GM12878 (cell line): ENCODE results near the gene KLHL22. TPM values are rescaled to one million over a fixed set of nuclear protein-coding genes. Genes with fewer than 3 reads are reported as not detected.

Experiments
- ATAC-seq: fragments of 200-7000 bp; cut with Tn5 transposase; 3 replicates; pipeline ENCODE4 v1.9.1; 2020; ENCODE audit warnings: mild to moderate bottlenecking, moderate library complexity
- BruUV-seq: library from RNA; stranded (reverse); fragments of 400-500 nt; replicated peaks from 2 replicates; lab custom pipeline; 2021; lab: Mats Ljungman, UMichigan
- CTCF ChIA-PET: fragments of 300-600 bp; sonication (Branson Sonifier 250); formaldehyde crosslinking; extraction: SDS; loops from one replicate; lab custom pipeline; 2021; ENCODE audit warnings: inconsistent platforms; lab: Yijun Ruan, JAX
- POLR2A ChIA-PET: fragments of 350-600 bp; formaldehyde crosslinking; extraction: SDS; loops from one replicate; lab custom pipeline; 2021; ENCODE audit warnings: inconsistent platforms; lab: Charles Lee
- RAD21 ChIA-PET: fragments of 300-600 bp; sonication (Branson Sonifier 250); formaldehyde crosslinking; loops from one replicate; lab custom pipeline; 2023; ENCODE audit warnings: antibody characterized with exemption; ENCODE audit not compliant: unreplicated experiment; lab: Charles Lee
- SMC1A ChIA-PET: fragments of 300-600 bp; sonication (Branson Sonifier 250); formaldehyde crosslinking; loops from one replicate; lab custom pipeline; 2023; ENCODE audit not compliant: unreplicated experiment, uncharacterized antibody; lab: Charles Lee
- DNase-seq: peaks from one replicate; pipeline ENCODE4 v3.0.0-alpha.2; 2011; ENCODE audit warnings: low read depth, low spot score
- FAIRE-seq: peaks from 3 replicates; lab custom pipeline; 2011; peaks lifted over from hg19 to GRCh38; lab: Jason Lieb, UNC
- H2AFZ ChIP-seq: 2 replicates; pipeline ENCODE4 v1.6.0; 2011; ENCODE audit warnings: low read depth, low read length, control low read depth; ENCODE audit not compliant: control insufficient read depth
- H3K27ac ChIP-seq: 2 replicates; pipeline ENCODE4 v1.5.1; 2011; ENCODE audit warnings: control low read depth; ENCODE audit not compliant: control insufficient read depth, insufficient read depth
- H3K27me3 ChIP-seq, 2 experiments: replicated peaks in 1 of 2; 2 replicates each; pipeline versions ENCODE4 v1.6.0 to v1.6.1; 2011; ENCODE audit warnings: low read length in 1 of 2; ENCODE audit not compliant: control insufficient read depth in 2 of 2, insufficient read depth in 2 of 2
- H3K36me3 ChIP-seq, 2 experiments: 2 replicates each; pipeline ENCODE4 v1.5.1; 2011; ENCODE audit warnings: low read length in 1 of 2; ENCODE audit not compliant: control insufficient read depth in 2 of 2, insufficient read depth in 2 of 2
- H3K4me1 ChIP-seq: 2 replicates; pipeline ENCODE4 v1.6.1; 2011; ENCODE audit warnings: mild to moderate bottlenecking, low read length, moderate library complexity, mixed read lengths; ENCODE audit not compliant: control insufficient read depth, insufficient read depth
- H3K4me2 ChIP-seq: 2 replicates; pipeline ENCODE4 v1.6.0; 2011; ENCODE audit warnings: control low read depth; ENCODE audit not compliant: control insufficient read depth, insufficient read depth
- H3K4me3 ChIP-seq: fragments of 200-600 bp; sonication (generic); 2 replicates; pipeline ENCODE4 v1.5.1; 2016
- H3K79me2 ChIP-seq: 2 replicates; pipeline ENCODE4 v1.6.0; 2011; ENCODE audit warnings: low read length; ENCODE audit not compliant: control insufficient read depth, insufficient read depth
- H3K9ac ChIP-seq: 2 replicates; pipeline ENCODE4 v1.8.0; 2011; ENCODE audit warnings: low read length, control low read depth, mixed read lengths; ENCODE audit not compliant: control insufficient read depth, insufficient read depth
- H3K9me3 ChIP-seq: replicated peaks from 3 replicates; pipeline ENCODE4 v1.5.1; 2011; ENCODE audit warnings: mild to moderate bottlenecking, low read length; ENCODE audit not compliant: control insufficient read depth, insufficient read depth
- H4K20me1 ChIP-seq: 2 replicates; pipeline ENCODE4 v1.6.0; 2011; ENCODE audit not compliant: control insufficient read depth, insufficient read depth
- CHD2 ChIP-seq: IDR thresholded peaks from 2 replicates; pipeline ENCODE4 v1.6.1; 2011; ENCODE audit warnings: low read depth, low read length, improper control_type of control experiment, borderline replicate concordance
- E4F1 ChIP-seq: fragments of 450-650 bp; IDR thresholded peaks from 2 replicates; pipeline ENCODE4 v1.6.1; 2018; ENCODE audit warnings: borderline replicate concordance, mild to moderate bottlenecking; ENCODE audit not compliant: partially characterized antibody
- FOXM1 ChIP-seq: IDR thresholded peaks from 2 replicates; pipeline ENCODE4 v1.6.1; 2012; ENCODE audit warnings: low read depth, mild to moderate bottlenecking, inconsistent platforms, low read length, moderate library complexity
- GABPA ChIP-seq: IDR thresholded peaks from 2 replicates; pipeline ENCODE4 v1.6.1; 2014; ENCODE audit warnings: antibody characterized with exemption, low read depth, mild to moderate bottlenecking, inconsistent platforms
- HSF1 ChIP-seq: fragments of 150-350 bp; IDR thresholded peaks from 2 replicates; pipeline ENCODE4 v1.6.1; 2014; ENCODE audit warnings: mild to moderate bottlenecking, low read depth, low read length
- IKZF1 ChIP-seq: fragments of 450-650 bp; conservative IDR thresholded peaks from 2 replicates; pipeline ENCODE4 v1.6.1; 2017; ENCODE audit warnings: antibody characterized with exemption, mild to moderate bottlenecking
- KLF5 ChIP-seq: fragments of 450-650 bp; IDR thresholded peaks from 2 replicates; pipeline ENCODE4 v1.6.1; 2014; ENCODE audit warnings: mild to moderate bottlenecking; ENCODE audit not compliant: partially characterized antibody
- MEF2B ChIP-seq: fragments of 450-650 bp; IDR thresholded peaks from 2 replicates; pipeline ENCODE4 v1.6.1; 2018; ENCODE audit warnings: mild to moderate bottlenecking, moderate library complexity; ENCODE audit not compliant: partially characterized antibody, poor library complexity, severe bottlenecking
- PML ChIP-seq: IDR thresholded peaks from 2 replicates; pipeline ENCODE4 v1.6.1; 2012; ENCODE audit warnings: low read length, inconsistent platforms
- RFX5 ChIP-seq: IDR thresholded peaks from 2 replicates; pipeline ENCODE4 v1.6.1; 2011; ENCODE audit warnings: low read depth, low read length, improper control_type of control experiment
- RUNX3 ChIP-seq: IDR thresholded peaks from 2 replicates; pipeline ENCODE4 v1.6.1; 2012; ENCODE audit warnings: low read length, inconsistent platforms
- SMC3 ChIP-seq: IDR thresholded peaks from 2 replicates; pipeline ENCODE4 v1.6.1; 2011; ENCODE audit warnings: low read length, improper control_type of control experiment, borderline replicate concordance
- YBX1 ChIP-seq: fragments of 450-650 bp; IDR thresholded peaks from 2 replicates; pipeline ENCODE4 v1.6.1; 2016; ENCODE audit warnings: antibody characterized with exemption
- ZBED1 ChIP-seq: IDR thresholded peaks from 2 replicates; pipeline ENCODE4 v1.6.1; 2016; ENCODE audit warnings: borderline replicate concordance
- ZNF274 ChIP-seq: IDR thresholded peaks from one replicate; pipeline ENCODE4 v1.8.0; 2011; ENCODE audit not compliant: insufficient read length, insufficient read depth
- ZNF384 ChIP-seq: IDR thresholded peaks from 2 replicates; pipeline ENCODE4 v1.6.1; 2012; ENCODE audit warnings: low read depth, mild to moderate bottlenecking, low read length, improper control_type of control experiment, borderline replicate concordance
- WGBS: methylation state at CpG from one replicate; pipeline ENCODE4 v1.1.6; 2016; ENCODE audit warnings: low lambda C conversion rate; ENCODE audit not compliant: insufficient replicate concordance, insufficient coverage; ENCODE audit errors: missing lambda C conversion rate; 5-methylcytosine and 5-hydroxymethylcytosine counted together
- in situ Hi-C: fragments of 300-500 bp; cut with MboI; formaldehyde crosslinking; loops from 9 replicates; pipeline ENCODE4 v1.14.3; 2018; ENCODE audit warnings: mixed read lengths
- intact Hi-C: fragments of 100-400 bp; cut with micrococcal nuclease; formaldehyde crosslinking; loops from one replicate; pipeline ENCODE4 v1.14.2; 2022; ENCODE audit not compliant: unreplicated experiment
- polyA plus RNA-seq, 11 experiments: library from polyadenylated mRNA; depleted of rRNA in 4 of 11; unstranded in 6 of 11; stranded (reverse) in 5 of 11; fragments of >200 nt; fragmentation: Nextera tagmentation in 4 of 11; fragmentation: Illumina TruSeq in 1 of 11; extraction: Ambion mirVana in 4 of 11; extraction: Trizol in 1 of 11; gene quantifications; 1 replicate in 1 of 11; 2 replicates in 10 of 11; pipeline versions ENCODE4 v1.2.1 to v1.2.3, GENCODE V29; 2011 to 2016; ENCODE audit warnings: inconsistent platforms in 2 of 11, missing spikeins in 2 of 11, low read depth in 1 of 11
- total RNA-seq, 4 experiments: library from RNA; depleted of rRNA in 3 of 4; stranded (reverse); fragments of >200 nt in 3 of 4; fragmentation: Illumina TruSeq in 1 of 4; extraction: Trizol in 1 of 4; gene quantifications; 2 replicates each; pipeline versions ENCODE4 v1.2.1 to v1.2.3, GENCODE V29; 2013 to 2021

The KLHL22 gene
- total and polyA plus RNA-seq, 10 of the 15 experiments (the other 5 are each of a cell fraction or from before 2014, with no cell fraction given), result 0.06 to 22.1 (median 14.2) TPM

GRCh38 chr22:20422271-20423007, 73.2 kb downstream of the KLHL22 start:
- no TSS peak for BruUV-seq
- TF ChIP-seq GABPA, result no peak
- no peak for TF ChIP-seq E4F1
- TF ChIP-seq IKZF1, result no peak
- no peak for TF ChIP-seq ZNF384
- no peak for TF ChIP-seq KLF5
- no peak for TF ChIP-seq PML
- no peak for TF ChIP-seq HSF1
- no peak for TF ChIP-seq RFX5
- no peak for TF ChIP-seq YBX1
- no peak for TF ChIP-seq CHD2
- TF ChIP-seq SMC3, result no peak
- no peak for TF ChIP-seq FOXM1
- TF ChIP-seq ZBED1, result no peak
- no peak for TF ChIP-seq MEF2B
- TF ChIP-seq ZNF274, result no peak
- TF ChIP-seq RUNX3, result no peak
- intact Hi-C loops, result no loop called here
- Histone ChIP-seq H3K27ac (no peak overlapping the region), H3K4me3 (no peak overlapping the region), H3K4me1 (no peaks in the 10 kb centered on the region), H3K36me3 (no peaks in the 10 kb centered on the region), H3K9me3 (no peaks in the 10 kb centered on the region; the same call in 2 of the 3 replicates), H3K4me2 (no peak overlapping the region), H2AFZ (no peak overlapping the region), H3K79me2 (no peaks in the 10 kb centered on the region), H4K20me1 (no peaks in the 10 kb centered on the region), H3K9ac (no peak overlapping the region), H3K27me3 (peaks cover 0 to 8% of the 10 kb centered on the region in 2 experiments; a peak in 3 of 4 replicates)
- no peak for ATAC-seq
- RAD21 ChIA-PET, result no interaction called here
- SMC1A ChIA-PET, result no interaction called here
- no peak for FAIRE-seq
- POLR2A ChIA-PET, result no interaction called here
- no peak for DNase-seq
- CTCF ChIA-PET, result no interaction called here
- WGBS, result 42% methylated on average over 21 of the region's 21 CpGs
- in situ Hi-C loops, result loop anchor here (5.0 kb wide), 2 partner anchors 35 to 70 kb away; no protein-coding TSS in a partner anchor
